ENCODE results near the gene SH3BGRL3.
A peak's percentile ranks its signal among the peaks of the same experiment; 100 is the strongest.

SH3BGRL3 gene

GRCh38 chr1:26278303-26278702 lies 1.6 kb upstream of the SH3BGRL3 start:
- no peak for ATAC-seq

GRCh38 chr1:26278724-26279455 lies 996 bp upstream of the SH3BGRL3 start:
- peak in 1 of 2 donors; percentile 6 for ATAC-seq

- ATAC-seq, result no peak
Measured at GRCh38 chr1:26280333-26281042, 602 bp downstream of the SH3BGRL3 start.

GRCh38 chr1:26281091-26281958 lies 1.4 kb downstream of the SH3BGRL3 start:
- ATAC-seq, result no peak

- no peak for ATAC-seq
Measured at GRCh38 chr1:26281971-26282370, 2.1 kb downstream of the SH3BGRL3 start.

GRCh38 chr1:26282401-26282918 lies 2.6 kb downstream of the SH3BGRL3 start:
- no peak for ATAC-seq

GRCh38 chr1:26283279-26283853 lies 3.5 kb downstream of the SH3BGRL3 start:
- no peak for ATAC-seq

- no peak for ATAC-seq
Measured at GRCh38 chr1:26283871-26284596, 4.1 kb downstream of the SH3BGRL3 start.

GRCh38 chr1:26284597-26285347 lies 4.9 kb downstream of the SH3BGRL3 start:
- peak; percentile 81 to 82 for ATAC-seq

GRCh38 chr1:26285366-26286063 lies 5.6 kb downstream of the SH3BGRL3 start:
- ATAC-seq, result no peak

GRCh38 chr1:26286064-26286416 lies 6.2 kb downstream of the SH3BGRL3 start:
- ATAC-seq, result no peak

- peak in 1 of 2 donors; percentile 9 for ATAC-seq
Measured at GRCh38 chr1:26287033-26287711, 7.3 kb downstream of the SH3BGRL3 start.

GRCh38 chr1:26287811-26288210 lies 7.9 kb downstream of the SH3BGRL3 start:
- ATAC-seq, result no peak

- ATAC-seq, result peak; percentile 63 to 68
Measured at GRCh38 chr1:26288311-26288941, 8.5 kb downstream of the SH3BGRL3 start.

- peak; percentile 1 to 2 for ATAC-seq
Measured at GRCh38 chr1:26289158-26290059, 9.5 kb downstream of the SH3BGRL3 start.

GRCh38 chr1:26290122-26290881 lies 10.4 kb downstream of the SH3BGRL3 start:
- ATAC-seq, result peak; percentile 2 to 3

- ATAC-seq, result no peak
Measured at GRCh38 chr1:26290882-26291261, 11.0 kb downstream of the SH3BGRL3 start.

GRCh38 chr1:26291433-26291832 lies 11.5 kb downstream of the SH3BGRL3 start:
- ATAC-seq, result no peak

Data from activated CD4-positive, CD25-positive, alpha-beta regulatory T cell treated with anti-CD3 and anti-CD28 coated beads, Interleukin-2, amount 50 U/mL, for 24 hours (primary cell).